Measurements from ENCODE around the gene IWS1.
"Not testable (repeated sequence)": the region's sequence is repeated elsewhere in the genome, so short reads cannot be mapped to it uniquely, and the experiment has no call there.

Gene IWS1

GRCh38 chr2:127561371-127561770 lies 35.1 kb upstream of the IWS1 start:
- DNase-seq (ENCODE audit: low read depth in 3 of 3, low spot score in 1 of 3): no peak

GRCh38 chr2:127560931-127561280 lies 34.6 kb upstream of the IWS1 start:
- no peak for DNase-seq (ENCODE audit: low read depth in 3 of 3, low spot score in 1 of 3)

DNA sequence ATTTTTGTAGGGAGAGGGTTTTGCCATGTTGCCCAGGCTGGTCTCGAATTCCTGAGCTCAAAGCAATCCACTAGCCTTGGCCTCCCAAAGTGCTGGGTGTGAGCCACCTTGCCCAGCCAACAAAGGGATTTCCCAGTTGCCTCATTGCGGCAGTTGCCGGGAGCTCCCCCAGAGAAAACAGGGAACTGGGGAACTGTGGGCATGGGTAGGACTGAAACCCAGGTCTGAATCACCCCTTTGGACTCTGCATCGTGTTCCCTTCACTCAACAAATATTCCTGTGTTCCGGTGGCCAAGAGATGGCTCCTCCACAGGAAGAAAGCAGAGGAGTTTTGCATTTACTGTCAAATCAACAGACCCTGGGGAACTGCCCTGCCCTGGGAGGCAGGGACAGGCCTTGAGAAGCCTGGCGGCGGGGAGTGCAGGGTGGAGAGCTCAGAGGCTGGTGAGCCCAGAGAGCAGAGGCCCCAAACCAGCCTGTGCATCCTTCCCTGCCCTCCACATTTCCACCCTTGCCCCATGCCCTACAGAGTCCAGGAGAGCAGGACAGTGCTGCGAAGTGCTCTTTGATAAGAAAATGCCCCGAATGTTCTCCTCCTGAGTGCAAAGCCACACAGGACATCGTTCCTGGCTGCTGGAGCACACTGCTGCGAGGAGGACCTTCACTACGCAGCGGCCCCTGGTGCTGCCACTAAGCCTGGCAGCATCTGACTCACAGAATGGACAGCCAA lies 34.1 kb upstream of the IWS1 start:
- no peak for DNase-seq (ENCODE audit: low read depth in 3 of 3, low spot score in 1 of 3)

DNA sequence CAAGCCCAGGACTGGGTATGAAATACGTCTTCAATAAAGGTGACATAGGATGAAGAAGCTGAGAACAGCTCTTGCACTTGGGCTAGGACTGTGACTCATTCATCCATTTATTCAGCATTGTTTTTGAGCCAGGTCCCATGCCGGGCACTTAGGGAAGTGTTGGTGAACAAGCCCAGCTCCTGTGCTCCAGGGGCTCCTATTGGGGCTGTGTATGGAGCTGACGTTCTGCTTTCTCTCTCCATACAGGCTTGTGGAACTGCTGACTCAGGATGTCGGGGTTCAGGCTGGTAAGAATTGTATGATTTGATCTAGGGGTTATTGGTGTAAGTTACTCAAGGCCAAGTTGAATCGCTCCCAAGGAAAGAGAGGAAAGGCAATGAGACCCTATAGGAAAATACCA lies 33.2 kb upstream of the IWS1 start:
- no peak for DNase-seq (ENCODE audit: low read depth in 3 of 3, low spot score in 1 of 3)

- no peak for DNase-seq (ENCODE audit: low read depth in 3 of 3, low spot score in 1 of 3)
These were observed 32.6 kb upstream of the IWS1 start for GRCh38 chr2:127558911-127559310.

DNA sequence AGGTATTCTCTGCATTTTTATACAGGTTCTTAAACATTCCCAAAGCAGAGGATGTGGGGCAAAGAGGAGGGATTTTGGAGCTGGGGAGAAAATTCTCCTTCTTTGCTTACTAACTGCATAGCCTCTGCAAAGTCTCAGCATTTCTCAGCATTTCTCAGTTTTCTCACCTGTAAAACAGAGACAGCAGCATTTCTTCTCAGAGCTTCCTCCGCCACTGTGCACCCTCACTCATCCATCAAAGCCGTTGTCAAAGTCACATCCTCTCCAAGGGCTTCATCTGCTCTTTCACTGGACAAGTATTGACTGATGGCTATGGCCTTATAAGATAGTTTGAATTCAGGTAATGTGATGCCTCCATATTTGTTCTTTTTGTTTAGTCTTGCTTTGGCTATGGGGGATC lies 26.6 kb upstream of the IWS1 start:
- DNase-seq (ENCODE audit: low read depth in 3 of 3, low spot score in 1 of 3): no peak

DNA sequence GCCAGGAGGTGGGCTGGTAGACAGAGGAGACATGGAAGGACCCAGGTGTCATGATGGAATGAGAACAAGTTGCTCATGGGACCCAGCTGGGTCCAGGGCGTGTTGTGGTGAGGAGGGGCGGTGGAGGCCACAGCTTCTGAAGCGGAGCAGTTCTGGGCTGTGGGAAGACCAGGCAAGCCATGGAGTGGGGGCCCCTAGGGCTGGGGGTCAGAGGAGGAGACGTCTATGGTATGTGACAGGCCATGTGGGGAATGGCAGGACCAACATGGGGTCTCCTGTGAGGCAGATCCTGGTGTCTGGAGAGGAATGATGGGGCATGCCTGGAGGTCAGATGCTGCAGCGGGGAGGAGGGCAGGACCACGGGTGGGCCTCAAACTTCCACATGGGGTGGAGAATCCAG lies 26.0 kb upstream of the IWS1 start:
- no peak for DNase-seq (ENCODE audit: low read depth in 3 of 3, low spot score in 1 of 3)

DNA sequence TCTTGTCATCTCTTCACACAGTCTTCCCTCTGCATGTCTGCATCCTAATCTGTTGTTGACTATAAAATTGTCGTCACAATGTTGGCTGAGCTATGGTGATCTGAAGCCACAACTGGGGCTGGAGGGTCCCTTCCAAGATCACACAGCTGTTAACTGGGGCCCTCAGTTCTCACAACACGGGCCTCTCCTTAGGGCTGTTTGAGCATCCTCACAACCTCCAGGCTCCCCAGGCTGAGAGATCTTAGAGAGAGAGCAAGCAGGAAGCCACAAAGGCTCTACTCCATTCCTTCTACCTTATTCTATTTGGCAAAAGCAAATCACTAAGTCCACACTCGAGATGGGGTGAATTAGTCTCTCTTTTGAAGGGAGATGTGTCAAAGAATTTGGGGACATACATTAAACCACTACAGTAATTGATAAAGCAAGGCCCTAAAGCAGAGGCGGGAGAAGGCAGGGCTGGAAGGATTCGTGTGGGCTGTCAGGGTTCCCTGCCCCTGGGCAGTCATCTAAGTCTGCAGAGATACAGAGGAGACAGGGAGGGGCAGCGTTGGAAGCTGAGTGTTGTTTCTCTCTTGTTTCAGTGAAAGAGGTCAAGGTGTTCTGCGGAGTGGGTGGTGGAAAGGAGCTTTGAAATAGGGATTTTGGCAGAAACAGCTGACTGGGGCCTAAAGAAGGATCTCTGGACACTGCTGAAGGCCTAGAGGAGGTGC lies 25.1 kb upstream of the IWS1 start:
- DNase-seq (ENCODE audit: low read depth in 3 of 3, low spot score in 1 of 3): no peak

GRCh38 chr2:127546797-127547196 lies 20.5 kb upstream of the IWS1 start:
- no peak for DNase-seq (ENCODE audit: low read depth in 3 of 3, low spot score in 1 of 3)

DNA sequence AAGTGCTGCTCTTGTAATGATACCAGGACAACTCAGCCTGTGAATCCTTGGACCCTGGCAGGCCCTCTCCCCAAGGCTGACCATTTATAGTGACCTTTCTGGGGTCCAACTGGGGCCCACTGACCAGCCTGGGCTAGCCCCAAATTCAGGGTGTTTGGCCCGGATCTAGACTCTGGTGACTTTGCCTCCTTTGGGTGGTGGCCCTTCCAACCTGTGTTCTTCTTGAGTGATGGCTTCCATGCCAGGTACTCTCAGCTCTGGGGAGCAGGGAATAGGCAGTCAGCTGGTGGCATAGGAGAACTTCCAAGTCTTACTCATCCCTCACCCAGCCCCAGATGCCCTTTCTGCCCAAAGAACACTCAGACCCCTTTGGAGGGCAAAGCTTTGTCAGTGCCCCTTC lies 19.5 kb upstream of the IWS1 start:
- no peak for DNase-seq (ENCODE audit: low read depth in 3 of 3, low spot score in 1 of 3)

DNA sequence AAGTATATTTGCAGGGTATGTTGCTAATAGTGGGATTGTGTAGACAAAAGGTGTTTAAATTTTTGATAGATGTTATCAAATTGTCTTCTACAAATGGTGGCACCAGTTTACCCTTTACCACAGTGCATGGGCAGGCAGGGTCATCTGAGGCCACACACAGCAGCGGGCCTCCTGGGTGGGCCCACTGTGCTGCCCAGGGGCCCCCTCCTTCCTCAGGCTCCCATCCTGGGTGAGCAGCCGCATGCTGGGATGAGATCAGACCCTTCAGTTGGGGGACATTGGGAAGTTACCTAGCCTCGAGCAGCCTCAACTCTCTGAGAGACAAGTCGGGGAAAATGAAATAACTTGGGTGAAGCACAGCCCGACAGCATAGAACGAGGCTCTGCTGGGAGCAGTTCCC lies 18.9 kb upstream of the IWS1 start:
- no peak for DNase-seq (ENCODE audit: low read depth in 3 of 3, low spot score in 1 of 3)

DNA sequence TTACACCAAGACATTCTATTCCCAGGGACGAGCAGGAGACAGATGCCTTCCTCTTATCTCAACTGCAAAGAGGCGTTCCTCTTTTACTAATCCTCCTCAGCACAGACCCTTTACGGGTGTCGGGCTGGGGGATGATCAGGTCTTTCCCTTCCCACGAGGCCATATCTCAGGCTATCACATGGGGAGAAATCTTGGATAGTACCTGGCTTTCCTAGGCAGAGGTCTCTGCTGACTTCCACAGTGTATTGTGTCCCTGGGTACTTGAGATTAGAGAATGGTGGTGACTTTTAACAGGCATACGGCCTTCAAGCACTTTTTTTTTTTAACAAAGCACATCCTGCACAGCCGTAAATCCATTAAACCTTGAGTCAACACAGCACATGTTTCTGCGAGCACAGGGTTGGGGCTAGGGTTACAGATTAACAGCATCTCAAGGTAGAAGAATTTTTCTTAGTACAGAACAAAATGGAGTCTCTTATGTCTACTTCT lies 16.8 kb upstream of the IWS1 start:
- DNase-seq (ENCODE audit: low read depth in 3 of 3, low spot score in 1 of 3): not testable (repeated sequence)

GRCh38 chr2:127542231-127542630 lies 15.9 kb upstream of the IWS1 start:
- no peak for DNase-seq (ENCODE audit: low read depth in 3 of 3, low spot score in 1 of 3)

DNA sequence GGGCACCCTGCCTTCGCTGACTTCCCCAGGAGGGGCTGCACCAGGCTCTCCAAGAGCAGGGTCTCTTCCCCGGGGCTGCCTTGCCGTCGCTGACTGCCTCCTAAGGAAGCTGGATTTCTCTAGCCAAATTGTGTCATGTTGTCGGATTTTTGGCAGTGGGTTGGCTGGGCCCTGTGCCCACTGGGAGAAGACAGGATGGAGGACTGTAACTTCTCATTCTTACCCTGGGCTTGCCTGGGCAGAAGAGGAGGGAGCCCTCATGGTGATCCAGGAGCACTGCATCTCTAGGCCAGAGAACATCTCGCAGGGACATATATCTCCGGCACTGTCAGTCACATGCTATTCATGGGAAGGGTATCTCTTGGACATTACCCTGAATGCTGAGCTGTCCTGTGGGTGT lies 15.5 kb upstream of the IWS1 start:
- DNase-seq (ENCODE audit: low read depth in 3 of 3, low spot score in 1 of 3): no peak

- no peak for DNase-seq (ENCODE audit: low read depth in 3 of 3, low spot score in 1 of 3)
These were observed 11.4 kb upstream of the IWS1 start for GRCh38 chr2:127537644-127538043.

DNA sequence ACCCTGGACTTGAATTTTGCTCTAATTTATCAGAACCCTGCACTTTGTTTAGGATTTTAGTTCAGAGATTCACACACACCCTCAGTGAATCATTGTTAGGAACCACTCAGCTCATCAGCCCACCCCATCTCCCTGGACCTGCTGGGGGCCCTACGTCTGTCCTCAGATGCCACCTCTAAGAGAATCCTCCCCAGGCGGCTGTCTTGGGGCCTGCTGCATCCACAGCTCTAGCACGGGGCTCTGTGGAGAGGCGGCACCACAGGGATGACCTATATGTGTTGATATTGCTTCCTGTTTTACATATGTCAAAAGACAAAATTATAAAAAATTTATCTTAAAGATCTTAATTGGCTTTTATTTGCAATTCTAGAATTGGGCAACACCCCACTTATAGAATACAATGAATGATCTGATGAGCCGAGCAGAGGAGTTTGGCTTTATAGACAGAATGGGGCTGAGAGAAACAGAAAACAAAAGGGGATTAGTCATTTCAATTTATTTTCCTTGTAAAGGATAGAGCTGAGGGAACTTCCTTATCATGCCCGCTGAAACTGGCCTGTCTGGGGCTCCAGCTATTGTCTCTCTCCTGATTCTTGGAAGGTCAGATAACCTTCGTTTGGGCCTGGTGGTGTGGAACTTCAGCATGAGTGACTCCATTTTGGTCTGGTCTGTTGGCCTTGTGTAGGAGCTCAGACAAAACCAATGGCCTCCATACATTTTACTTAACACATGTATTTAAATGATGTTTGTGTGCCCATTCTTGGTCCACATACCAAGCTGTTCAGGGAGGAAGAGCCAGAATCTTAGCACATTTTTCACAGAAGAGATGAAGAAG lies 10.6 kb upstream of the IWS1 start:
- no peak for DNase-seq (ENCODE audit: low read depth in 3 of 3, low spot score in 1 of 3)

- DNase-seq (ENCODE audit: low read depth in 3 of 3, low spot score in 1 of 3): no peak
These were observed 9.6 kb upstream of the IWS1 start for GRCh38 chr2:127535918-127536317.

DNA sequence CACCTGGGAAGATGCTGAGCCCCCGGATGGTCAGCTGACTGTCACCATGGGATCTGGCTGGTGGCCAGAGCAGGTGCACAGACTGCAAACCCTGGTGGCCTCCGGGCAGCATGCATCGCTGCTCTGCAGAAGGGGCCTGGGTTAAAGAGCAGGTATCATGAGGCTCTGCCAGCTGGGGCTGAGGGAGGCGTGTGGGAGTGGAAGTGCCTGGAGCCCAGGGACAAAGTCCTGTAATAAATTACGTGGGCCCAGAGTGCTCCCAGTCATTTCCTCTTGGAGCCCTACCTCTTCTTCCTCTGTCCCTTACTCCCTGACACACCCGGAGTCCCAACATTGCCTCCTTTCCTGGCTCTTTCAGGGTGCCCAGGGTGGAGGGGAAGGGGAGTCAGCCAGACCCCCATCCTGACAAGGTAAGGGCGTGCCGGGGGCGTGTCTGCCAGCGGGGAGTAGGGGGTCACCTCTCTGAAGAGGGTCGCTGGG lies 9.2 kb upstream of the IWS1 start, which contains the start of gene MYO7B:
Gene MYO7B, plus strand, starts transcription at position 262 of the 480 bp plus-strand sequence. CDS start 24,040 bp downstream, outside the sequence.
- no peak for DNase-seq (ENCODE audit: low read depth in 3 of 3, low spot score in 1 of 3)

DNA sequence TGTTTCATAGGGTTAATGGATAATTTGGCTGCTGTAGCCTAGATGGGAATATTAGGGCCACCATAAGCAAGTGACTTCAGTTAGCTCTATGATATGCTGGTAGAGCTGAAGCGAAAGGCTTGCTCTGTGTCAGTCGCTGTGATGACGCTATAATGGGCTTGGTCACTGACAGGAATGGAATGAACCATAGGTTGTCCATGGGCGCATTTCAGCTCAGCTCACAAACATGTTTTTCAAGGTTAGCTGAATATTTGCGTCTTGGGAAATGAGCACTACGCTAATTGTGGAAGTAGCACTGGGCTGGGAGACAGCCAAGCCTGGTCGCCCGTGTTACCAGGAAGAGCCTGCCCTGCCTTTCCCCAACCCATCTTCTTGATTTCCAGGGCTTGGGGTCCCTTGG lies 6.0 kb upstream of the IWS1 start:
- DNase-seq (ENCODE audit: low read depth in 3 of 3, low spot score in 1 of 3): no peak

GRCh38 chr2:127531221-127531648 lies 4.9 kb upstream of the IWS1 start:
- DNase-seq (ENCODE audit: low read depth in 3 of 3, low spot score in 1 of 3): no peak

GRCh38 chr2:127530245-127531140 lies 4.2 kb upstream of the IWS1 start:
- no peak for DNase-seq (ENCODE audit: low read depth in 3 of 3, low spot score in 1 of 3)

All from stimulated activated CD4-positive, alpha-beta T cell treated with anti-CD3 and anti-CD28 coated beads, TNF-alpha, amount 100 ng/mL, for 1 hour (primary cell).